ENCODE results near the gene MTG1.
"Not testable (repeated sequence)": the region's sequence is repeated elsewhere in the genome, so short reads cannot be mapped to it uniquely, and the experiment has no call there.

DNA sequence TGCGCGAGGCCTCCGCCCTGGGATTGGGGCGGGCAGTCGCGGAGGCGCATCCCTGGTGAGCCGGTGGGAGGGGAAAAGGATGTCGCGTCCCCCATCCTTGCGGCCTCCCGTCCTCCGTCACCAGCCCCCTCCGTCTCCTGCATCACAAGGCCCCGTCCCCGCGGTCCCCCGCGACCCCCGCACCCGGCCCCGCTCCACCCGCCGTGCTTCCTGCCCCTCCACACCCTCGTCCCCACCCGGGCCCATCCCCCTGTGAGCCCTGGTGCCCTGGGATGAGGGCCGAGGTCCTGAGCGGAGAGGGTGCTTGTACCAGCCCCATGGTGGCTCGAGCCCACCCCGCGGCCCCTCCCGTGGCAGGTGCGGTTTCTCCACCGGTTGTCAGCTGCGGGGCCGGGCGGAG, 30.6 kb downstream of the MTG1 start, which contains the start of gene SPRN:
- not testable (repeated sequence) for TF ChIP-seq POLR2A (IDR thresholded peaks at IDR 0.05)
- TF ChIP-seq, protein P1, sequence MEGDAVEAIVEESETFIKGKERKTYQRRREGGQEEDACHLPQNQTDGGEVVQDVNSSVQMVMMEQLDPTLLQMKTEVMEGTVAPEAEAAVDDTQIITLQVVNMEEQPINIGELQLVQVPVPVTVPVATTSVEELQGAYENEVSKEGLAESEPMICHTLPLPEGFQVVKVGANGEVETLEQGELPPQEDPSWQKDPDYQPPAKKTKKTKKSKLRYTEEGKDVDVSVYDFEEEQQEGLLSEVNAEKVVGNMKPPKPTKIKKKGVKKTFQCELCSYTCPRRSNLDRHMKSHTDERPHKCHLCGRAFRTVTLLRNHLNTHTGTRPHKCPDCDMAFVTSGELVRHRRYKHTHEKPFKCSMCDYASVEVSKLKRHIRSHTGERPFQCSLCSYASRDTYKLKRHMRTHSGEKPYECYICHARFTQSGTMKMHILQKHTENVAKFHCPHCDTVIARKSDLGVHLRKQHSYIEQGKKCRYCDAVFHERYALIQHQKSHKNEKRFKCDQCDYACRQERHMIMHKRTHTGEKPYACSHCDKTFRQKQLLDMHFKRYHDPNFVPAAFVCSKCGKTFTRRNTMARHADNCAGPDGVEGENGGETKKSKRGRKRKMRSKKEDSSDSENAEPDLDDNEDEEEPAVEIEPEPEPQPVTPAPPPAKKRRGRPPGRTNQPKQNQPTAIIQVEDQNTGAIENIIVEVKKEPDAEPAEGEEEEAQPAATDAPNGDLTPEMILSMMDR (IDR thresholded peaks at IDR 0.05), result not testable (repeated sequence)
